GM12878 (cell line): ENCODE results near the gene NFKBIB. TPM values are rescaled to one million over a fixed set of nuclear protein-coding genes. Genes with fewer than 3 reads are reported as not detected.

Experiments used
- BHLHE40 ChIP-seq, 2 experiments: fragments of 450-650 bp in 1 of 2; IDR thresholded peaks; 2 replicates each; pipeline ENCODE4 v1.6.1; 2011 to 2017; ENCODE audit warnings: low read depth in 2 of 2, borderline replicate concordance in 1 of 2, improper control_type of control experiment in 1 of 2, low read length in 1 of 2, mild to moderate bottlenecking in 1 of 2
- CTCF ChIP-seq, 3 experiments: IDR thresholded peaks in 2 of 3; conservative IDR thresholded peaks in 1 of 3; 2 replicates each; pipeline ENCODE4 v1.5.1; 2011; ENCODE audit warnings: low read depth in 3 of 3, low read length in 3 of 3, mild to moderate bottlenecking in 3 of 3, control low read depth in 2 of 3, moderate library complexity in 2 of 3, inconsistent platforms in 1 of 3, mixed read lengths in 1 of 3; ENCODE audit not compliant: control insufficient read depth in 2 of 3, insufficient read depth in 1 of 3; ENCODE audit errors: extremely low read depth in 1 of 3
- ESRRA ChIP-seq: IDR thresholded peaks from 2 replicates; pipeline ENCODE4 v1.6.1; 2012; ENCODE audit warnings: mild to moderate bottlenecking, low read length, improper control_type of control experiment
- JUND ChIP-seq: IDR thresholded peaks from 2 replicates; pipeline ENCODE4 v1.6.1; 2012; ENCODE audit warnings: low read depth, mild to moderate bottlenecking, low read length, improper control_type of control experiment, moderate library complexity
- LARP7 ChIP-seq: fragments of 450-650 bp; IDR thresholded peaks from 2 replicates; pipeline ENCODE4 v1.6.1; 2017; ENCODE audit warnings: mild to moderate bottlenecking
- MAX ChIP-seq: IDR thresholded peaks from 2 replicates; pipeline ENCODE4 v1.6.1; 2012; ENCODE audit warnings: low read depth, low read length, improper control_type of control experiment
- MEF2A ChIP-seq: IDR thresholded peaks from 2 replicates; pipeline ENCODE4 v1.6.1; 2011; ENCODE audit warnings: low read depth, mild to moderate bottlenecking, low read length, moderate library complexity; ENCODE audit not compliant: insufficient read depth
- NKRF ChIP-seq: fragments of 450-650 bp; conservative IDR thresholded peaks from 2 replicates; pipeline ENCODE4 v1.6.1; 2017; ENCODE audit warnings: mild to moderate bottlenecking, moderate library complexity
- NR2C1 ChIP-seq: fragments of 450-650 bp; IDR thresholded peaks from 2 replicates; pipeline ENCODE4 v1.6.1; 2017; ENCODE audit warnings: antibody characterized with exemption, mild to moderate bottlenecking, moderate library complexity
- PBX3 ChIP-seq: IDR thresholded peaks from 2 replicates; pipeline ENCODE4 v1.6.1; 2011; ENCODE audit warnings: mild to moderate bottlenecking, low read depth, low read length, moderate library complexity; ENCODE audit not compliant: insufficient replicate concordance
- PKNOX1 ChIP-seq: fragments of 450-650 bp; IDR thresholded peaks from 2 replicates; pipeline ENCODE4 v1.6.1; 2016; ENCODE audit warnings: mild to moderate bottlenecking
- POLR2AphosphoS2 ChIP-seq: IDR thresholded peaks from 2 replicates; pipeline ENCODE4 v1.6.1; 2011; ENCODE audit warnings: low read depth, mild to moderate bottlenecking, low read length, improper control_type of control experiment, moderate library complexity
- RAD21 ChIP-seq: IDR thresholded peaks from 2 replicates; pipeline ENCODE4 v1.6.1; 2011; ENCODE audit warnings: mild to moderate bottlenecking, low read depth, low read length, moderate library complexity; ENCODE audit not compliant: insufficient read depth
- RAD51 ChIP-seq: fragments of 450-650 bp; IDR thresholded peaks from 2 replicates; pipeline ENCODE4 v1.6.1; 2016; ENCODE audit warnings: moderate library complexity, mild to moderate bottlenecking, inconsistent platforms
- RFX5 ChIP-seq: IDR thresholded peaks from 2 replicates; pipeline ENCODE4 v1.6.1; 2011; ENCODE audit warnings: low read depth, low read length, improper control_type of control experiment
- RUNX3 ChIP-seq: IDR thresholded peaks from 2 replicates; pipeline ENCODE4 v1.6.1; 2012; ENCODE audit warnings: low read length, inconsistent platforms
- SMC3 ChIP-seq: IDR thresholded peaks from 2 replicates; pipeline ENCODE4 v1.6.1; 2011; ENCODE audit warnings: low read length, improper control_type of control experiment, borderline replicate concordance
- SPI1 ChIP-seq: IDR thresholded peaks from 2 replicates; pipeline ENCODE4 v1.6.1; 2011; ENCODE audit warnings: low read depth, mild to moderate bottlenecking, low read length, moderate library complexity, borderline replicate concordance; ENCODE audit not compliant: insufficient read depth
- STAT3 ChIP-seq: IDR thresholded peaks from 2 replicates; pipeline ENCODE4 v1.6.1; 2011; ENCODE audit warnings: low read depth, low read length, improper control_type of control experiment
- SUZ12 ChIP-seq: fragments of 200-600 bp; sonication (generic); IDR thresholded peaks from one replicate; pipeline ENCODE4 v1.6.1; 2018; ENCODE audit warnings: antibody characterized with exemption, mild to moderate bottlenecking; ENCODE audit not compliant: unreplicated experiment
- TCF12 ChIP-seq: IDR thresholded peaks from 2 replicates; pipeline ENCODE4 v1.6.1; 2011; ENCODE audit warnings: low read depth, mild to moderate bottlenecking, low read length
- TCF7 ChIP-seq: IDR thresholded peaks from 2 replicates; pipeline ENCODE4 v1.6.1; 2014; ENCODE audit warnings: antibody characterized with exemption, borderline replicate concordance
- YBX1 ChIP-seq: fragments of 450-650 bp; IDR thresholded peaks from 2 replicates; pipeline ENCODE4 v1.6.1; 2016; ENCODE audit warnings: antibody characterized with exemption
- ZZZ3 ChIP-seq: IDR thresholded peaks from 2 replicates; pipeline ENCODE4 v1.6.1; 2011; ENCODE audit warnings: low read depth; ENCODE audit not compliant: control insufficient read depth, insufficient read length
- polyA plus RNA-seq, 11 experiments: library from polyadenylated mRNA; depleted of rRNA in 4 of 11; unstranded in 6 of 11; stranded (reverse) in 5 of 11; fragments of >200 nt; fragmentation: Nextera tagmentation in 4 of 11; fragmentation: Illumina TruSeq in 1 of 11; extraction: Ambion mirVana in 4 of 11; extraction: Trizol in 1 of 11; gene quantifications; 1 replicate in 1 of 11; 2 replicates in 10 of 11; pipeline versions ENCODE4 v1.2.1 to v1.2.3, GENCODE V29; 2011 to 2016; ENCODE audit warnings: inconsistent platforms in 2 of 11, missing spikeins in 2 of 11, low read depth in 1 of 11
- total RNA-seq, 4 experiments: library from RNA; depleted of rRNA in 3 of 4; stranded (reverse); fragments of >200 nt in 3 of 4; fragmentation: Illumina TruSeq in 1 of 4; extraction: Trizol in 1 of 4; gene quantifications; 2 replicates each; pipeline versions ENCODE4 v1.2.1 to v1.2.3, GENCODE V29; 2013 to 2021

NFKBIB gene
- total and polyA plus RNA-seq, 10 of the 15 experiments (the other 5 are each of a cell fraction or from before 2014, with no cell fraction given) = 1.2 to 60.9 (median 31.0) TPM

- TF ChIP-seq JUND (no peak), LARP7 (no peak), CTCF (IDR thresholded peaks at IDR 0.05 in 2 of 3, conservative IDR thresholded peaks at IDR 0.05 in 1 of 3; ENCODE audit: control insufficient read depth in 2 of 3, extremely low read depth in 1 of 3, insufficient read depth in 1 of 3, low read depth in 3 of 3, low read length in 3 of 3) (no peak), ZZZ3 (no peak), RAD21 (no peak), RAD51 (peak; percentile 81), SUZ12 (no peak), PBX3 (no peak), RFX5 (no peak), TCF12 (no peak), MEF2A (no peak), NKRF (peak; percentile 79; the same call in 1 of the 2 replicates), PKNOX1 (peak; percentile 53), MAX (peak; percentile 95), SMC3 (no peak), BHLHE40 (IDR thresholded peaks at IDR 0.05; ENCODE audit: borderline replicate concordance in 1 of 2, low read depth in 2 of 2, low read length in 1 of 2) (peak; percentile 78 to 93), POLR2AphosphoS2 (peak; percentile 76; the same call in 1 of the 2 replicates), YBX1 (no peak), RUNX3 (no peak), NR2C1 (no peak), SPI1 (no peak), ESRRA (no peak), STAT3 (no peak), TCF7 (no peak)
Observed at GRCh38 chr19:38851622-38852230, 48.0 kb upstream of the NFKBIB start (continued).
